ENCODE measurements around the gene TRIM46. TPM values are rescaled to one million over a fixed set of nuclear protein-coding genes. Genes with fewer than 3 reads are reported as not detected.
"Not testable (repeated sequence)": the region's sequence is repeated elsewhere in the genome, so short reads cannot be mapped to it uniquely, and the experiment has no call there.

TRIM46 gene
- polyA plus RNA-seq, 1 donor (not counting 4 experiments of a cell fraction or from before 2014, with no cell fraction given): 1.7 TPM

- no peaks in the 10 kb centered on the region for H3K9me3 ChIP-seq (ENCODE audit: control insufficient read depth, low read depth, low read length)
Measured at GRCh38 chr1:155228096-155228427, 54.4 kb downstream of the TRIM46 start.

GRCh38 chr1:155231302-155231701 lies 57.7 kb downstream of the TRIM46 start:
- H3K27ac ChIP-seq (ENCODE audit: control insufficient read depth, insufficient read depth, low read length); H3K9ac ChIP-seq (ENCODE audit: control insufficient read depth, extremely low read depth, insufficient read depth, low read length); H3K36me3 ChIP-seq (ENCODE audit: control insufficient read depth in 2 of 2, extremely low read depth in 1 of 2, insufficient read depth in 2 of 2, low read length in 2 of 2); H3K4me2 ChIP-seq (ENCODE audit: control insufficient read depth, extremely low read depth, insufficient read depth, low read depth, low read length); H3K79me2 ChIP-seq (ENCODE audit: control insufficient read depth, insufficient read depth, low read length); H3K9me1 ChIP-seq (ENCODE audit: control insufficient read depth, extremely low read depth, insufficient read depth, low read length); H4K20me1 ChIP-seq (ENCODE audit: control insufficient read depth, extremely low read depth, insufficient read depth, low read length); H3K4me3 ChIP-seq (ENCODE audit: control insufficient read depth in 2 of 3, extremely low read depth in 1 of 3, insufficient read depth in 2 of 3, low read depth in 1 of 3, low read length in 3 of 3); DNase-seq (ENCODE audit: low read depth, low spot score); dilution Hi-C loops (cut with MboI; ENCODE audit: extremely low pct_ligation_motif_present, low sequenced_read_pairs); H3K27me3 ChIP-seq (ENCODE audit: control insufficient read depth, extremely low read depth, insufficient read depth, low read length); H3K9me3 ChIP-seq (ENCODE audit: control insufficient read depth, low read depth, low read length); H2AFZ ChIP-seq (ENCODE audit: control insufficient read depth, low read length); FAIRE-seq: not testable (repeated sequence)
- H3K4me1 ChIP-seq (ENCODE audit: control insufficient read depth, extremely low read depth, insufficient read depth, low read length): peaks cover 11% of the 10 kb centered on the region

More at GRCh38 chr1:155228096-155228427, 54.4 kb downstream of the TRIM46 start:
- Histone ChIP-seq H4K20me1 (ENCODE audit: control insufficient read depth, extremely low read depth, insufficient read depth, low read length) (no peaks in the 10 kb centered on the region), H3K9ac (ENCODE audit: control insufficient read depth, extremely low read depth, insufficient read depth, low read length) (peak overlapping the region; percentile 80), H3K36me3 (ENCODE audit: control insufficient read depth in 2 of 2, extremely low read depth in 1 of 2, insufficient read depth in 2 of 2, low read length in 2 of 2) (no peaks in the 10 kb centered on the region), H3K27me3 (ENCODE audit: control insufficient read depth, extremely low read depth, insufficient read depth, low read length) (no peaks in the 10 kb centered on the region), H3K4me2 (ENCODE audit: control insufficient read depth, extremely low read depth, insufficient read depth, low read depth, low read length) (peak overlapping the region; percentile 87), H3K27ac (ENCODE audit: control insufficient read depth, insufficient read depth, low read length) (peak overlapping the region; percentile 87), H3K4me1 (ENCODE audit: control insufficient read depth, extremely low read depth, insufficient read depth, low read length) (peaks cover 37% of the 10 kb centered on the region), H2AFZ (ENCODE audit: control insufficient read depth, low read length) (peak overlapping the region; percentile 98), H3K4me3 (ENCODE audit: control insufficient read depth in 2 of 3, extremely low read depth in 1 of 3, insufficient read depth in 2 of 3, low read depth in 1 of 3, low read length in 3 of 3) (peak overlapping the region in 2 of 3 experiments; percentile 78 to 94), H3K9me1 (ENCODE audit: control insufficient read depth, extremely low read depth, insufficient read depth, low read length) (peaks cover 3% of the 10 kb centered on the region), H3K79me2 (ENCODE audit: control insufficient read depth, insufficient read depth, low read length) (peaks cover 13% of the 10 kb centered on the region)
- TF ChIP-seq EZH2 (IDR thresholded peaks at IDR 0.05; ENCODE audit: low read length): no peak
- TF ChIP-seq, protein P1, sequence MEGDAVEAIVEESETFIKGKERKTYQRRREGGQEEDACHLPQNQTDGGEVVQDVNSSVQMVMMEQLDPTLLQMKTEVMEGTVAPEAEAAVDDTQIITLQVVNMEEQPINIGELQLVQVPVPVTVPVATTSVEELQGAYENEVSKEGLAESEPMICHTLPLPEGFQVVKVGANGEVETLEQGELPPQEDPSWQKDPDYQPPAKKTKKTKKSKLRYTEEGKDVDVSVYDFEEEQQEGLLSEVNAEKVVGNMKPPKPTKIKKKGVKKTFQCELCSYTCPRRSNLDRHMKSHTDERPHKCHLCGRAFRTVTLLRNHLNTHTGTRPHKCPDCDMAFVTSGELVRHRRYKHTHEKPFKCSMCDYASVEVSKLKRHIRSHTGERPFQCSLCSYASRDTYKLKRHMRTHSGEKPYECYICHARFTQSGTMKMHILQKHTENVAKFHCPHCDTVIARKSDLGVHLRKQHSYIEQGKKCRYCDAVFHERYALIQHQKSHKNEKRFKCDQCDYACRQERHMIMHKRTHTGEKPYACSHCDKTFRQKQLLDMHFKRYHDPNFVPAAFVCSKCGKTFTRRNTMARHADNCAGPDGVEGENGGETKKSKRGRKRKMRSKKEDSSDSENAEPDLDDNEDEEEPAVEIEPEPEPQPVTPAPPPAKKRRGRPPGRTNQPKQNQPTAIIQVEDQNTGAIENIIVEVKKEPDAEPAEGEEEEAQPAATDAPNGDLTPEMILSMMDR (optimal IDR thresholded peaks at IDR 0.05 in 1 of 3, IDR thresholded peaks at IDR 0.05 in 1 of 3, conservative IDR thresholded peaks at IDR 0.05 in 1 of 3; ENCODE audit: extremely low read depth in 1 of 3, insufficient read depth in 2 of 3, low read length in 3 of 3): no peak
- no peak for FAIRE-seq
- DNase-seq (ENCODE audit: low read depth, low spot score): no peak
- dilution Hi-C loops (cut with MboI; ENCODE audit: extremely low pct_ligation_motif_present, low sequenced_read_pairs): no loop called here

DNA sequence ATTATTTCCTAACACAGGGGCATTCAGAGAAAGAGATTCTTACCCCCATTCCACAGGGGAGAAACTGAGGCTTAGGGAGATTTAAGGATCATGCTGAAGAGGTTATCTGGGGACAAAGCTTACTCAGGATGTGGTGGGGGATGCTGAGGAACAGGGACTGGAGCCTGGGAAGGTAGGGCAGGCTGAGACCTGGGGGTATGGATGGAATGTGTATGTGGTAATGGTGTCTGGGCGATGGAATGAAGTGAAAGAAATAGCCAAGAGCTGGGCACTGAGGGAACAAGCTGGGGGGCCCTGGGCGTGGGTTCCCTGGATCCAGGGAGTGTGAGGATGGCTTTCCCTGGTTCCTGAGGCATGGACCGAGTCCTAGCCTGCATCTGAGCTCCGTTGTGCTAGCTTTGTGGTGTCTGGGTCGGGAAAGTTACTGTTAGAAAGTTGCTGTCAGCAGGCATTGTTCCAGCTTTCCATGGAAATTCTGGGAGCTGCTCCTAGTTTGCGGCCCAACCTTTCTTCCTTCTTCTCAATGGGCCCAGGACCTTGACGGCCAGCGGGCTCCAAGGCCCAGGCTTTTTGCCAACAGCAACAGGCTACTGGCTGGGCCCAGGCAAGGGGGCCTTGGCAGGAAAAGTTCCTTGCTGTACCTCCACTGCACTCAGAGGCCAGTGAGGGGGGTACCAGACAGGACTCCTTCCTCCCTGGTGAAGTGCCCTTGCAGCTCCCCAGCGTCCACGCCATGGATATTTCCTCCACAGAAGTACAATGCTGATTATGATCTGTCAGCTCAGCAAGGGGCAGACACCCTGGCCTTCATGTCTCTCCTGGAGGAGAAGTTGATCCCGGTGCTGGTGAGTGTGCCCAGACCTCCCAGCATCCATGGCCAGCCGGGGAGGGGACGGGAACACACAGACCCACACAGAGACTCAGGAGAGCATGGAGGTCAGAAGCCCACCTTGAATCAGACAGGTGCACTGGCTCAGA lies 58.6 kb downstream of the TRIM46 start:
- H3K9ac ChIP-seq (ENCODE audit: control insufficient read depth, extremely low read depth, insufficient read depth, low read length); H3K36me3 ChIP-seq (ENCODE audit: control insufficient read depth in 2 of 2, extremely low read depth in 1 of 2, insufficient read depth in 2 of 2, low read length in 2 of 2); FAIRE-seq; H4K20me1 ChIP-seq (ENCODE audit: control insufficient read depth, extremely low read depth, insufficient read depth, low read length); H3K4me2 ChIP-seq (ENCODE audit: control insufficient read depth, extremely low read depth, insufficient read depth, low read depth, low read length); H3K9me1 ChIP-seq (ENCODE audit: control insufficient read depth, extremely low read depth, insufficient read depth, low read length); H3K27ac ChIP-seq (ENCODE audit: control insufficient read depth, insufficient read depth, low read length); DNase-seq (ENCODE audit: low read depth, low spot score); dilution Hi-C loops (cut with MboI; ENCODE audit: extremely low pct_ligation_motif_present, low sequenced_read_pairs); H3K79me2 ChIP-seq (ENCODE audit: control insufficient read depth, insufficient read depth, low read length); H3K9me3 ChIP-seq (ENCODE audit: control insufficient read depth, low read depth, low read length); H3K4me3 ChIP-seq (ENCODE audit: control insufficient read depth in 2 of 3, extremely low read depth in 1 of 3, insufficient read depth in 2 of 3, low read depth in 1 of 3, low read length in 3 of 3); H3K27me3 ChIP-seq (ENCODE audit: control insufficient read depth, extremely low read depth, insufficient read depth, low read length); H3K4me1 ChIP-seq (ENCODE audit: control insufficient read depth, extremely low read depth, insufficient read depth, low read length); H2AFZ ChIP-seq (ENCODE audit: control insufficient read depth, low read length): not testable (repeated sequence)

- H3K4me2 ChIP-seq (ENCODE audit: control insufficient read depth, extremely low read depth, insufficient read depth, low read depth, low read length); H3K27me3 ChIP-seq (ENCODE audit: control insufficient read depth, extremely low read depth, insufficient read depth, low read length); H3K36me3 ChIP-seq (ENCODE audit: control insufficient read depth in 2 of 2, extremely low read depth in 1 of 2, insufficient read depth in 2 of 2, low read length in 2 of 2); H3K9me1 ChIP-seq (ENCODE audit: control insufficient read depth, extremely low read depth, insufficient read depth, low read length); H2AFZ ChIP-seq (ENCODE audit: control insufficient read depth, low read length); H3K27ac ChIP-seq (ENCODE audit: control insufficient read depth, insufficient read depth, low read length); H3K9me3 ChIP-seq (ENCODE audit: control insufficient read depth, low read depth, low read length); H4K20me1 ChIP-seq (ENCODE audit: control insufficient read depth, extremely low read depth, insufficient read depth, low read length); FAIRE-seq; H3K4me1 ChIP-seq (ENCODE audit: control insufficient read depth, extremely low read depth, insufficient read depth, low read length); dilution Hi-C loops (cut with MboI; ENCODE audit: extremely low pct_ligation_motif_present, low sequenced_read_pairs); H3K9ac ChIP-seq (ENCODE audit: control insufficient read depth, extremely low read depth, insufficient read depth, low read length); DNase-seq (ENCODE audit: low read depth, low spot score); H3K4me3 ChIP-seq (ENCODE audit: control insufficient read depth in 2 of 3, extremely low read depth in 1 of 3, insufficient read depth in 2 of 3, low read depth in 1 of 3, low read length in 3 of 3); H3K79me2 ChIP-seq (ENCODE audit: control insufficient read depth, insufficient read depth, low read length): not testable (repeated sequence)
Measured at GRCh38 chr1:155233502-155233901, 59.9 kb downstream of the TRIM46 start.

All from keratinocyte (primary cell).